Activated naive CD4-positive, alpha-beta T cell treated with anti-CD3 and anti-CD28 coated beads, Interleukin-2, amount 50 U/mL, for 24 hours (primary cell): ENCODE measurements around the gene HOXD12.

ENCODE experiments used
- H3K27ac Mint-ChIP-seq: one replicate; pipeline ENCODE4 v1.8.0; 2021; ENCODE audit warnings: mild to moderate bottlenecking, mixed read lengths
- H3K27me3 Mint-ChIP-seq: one replicate; pipeline ENCODE4 v1.8.0; 2021; ENCODE audit warnings: mixed read lengths
- H3K36me3 Mint-ChIP-seq: one replicate; pipeline ENCODE4 v1.8.0; 2021; ENCODE audit warnings: mixed read lengths
- H3K4me1 Mint-ChIP-seq: one replicate; pipeline ENCODE4 v1.8.0; 2021; ENCODE audit warnings: mixed read lengths
- H3K4me3 Mint-ChIP-seq: one replicate; pipeline ENCODE4 v1.8.0; 2021; ENCODE audit warnings: mild to moderate bottlenecking, mixed read lengths
- H3K9me3 Mint-ChIP-seq: one replicate; pipeline ENCODE4 v1.8.0; 2021; ENCODE audit warnings: mixed read lengths

HOXD12 gene

GRCh38 chr2:176078541-176079284 lies 20.9 kb upstream of the HOXD12 start:
- H3K27me3 Mint-ChIP-seq: peaks cover 63% of the 10 kb centered on the region
- H3K4me1 Mint-ChIP-seq: peaks cover 6% of the 10 kb centered on the region
- H3K4me3 Mint-ChIP-seq: no peak overlapping the region
- H3K9me3 Mint-ChIP-seq: peaks cover 21% of the 10 kb centered on the region
- H3K27ac Mint-ChIP-seq: peak overlapping the region; percentile 82
- H3K36me3 Mint-ChIP-seq: peaks cover 23% of the 10 kb centered on the region

- Mint-ChIP-seq H3K36me3 (peaks cover 23% of the 10 kb centered on the region), H3K27ac (peak overlapping the region; percentile 78), H3K9me3 (peaks cover 25% of the 10 kb centered on the region), H3K4me1 (peaks cover 6% of the 10 kb centered on the region), H3K4me3 (peak overlapping the region; percentile 11), H3K27me3 (peaks cover 66% of the 10 kb centered on the region)
Measured at GRCh38 chr2:176079285-176079830, 20.2 kb upstream of the HOXD12 start.

GRCh38 chr2:176079831-176080539 lies 19.6 kb upstream of the HOXD12 start:
- H3K27me3 Mint-ChIP-seq: peaks cover 67% of the 10 kb centered on the region
- peaks cover 25% of the 10 kb centered on the region for H3K36me3 Mint-ChIP-seq
- peak overlapping the region; percentile 78 for H3K27ac Mint-ChIP-seq

GRCh38 chr2:176080540-176081375 lies 18.8 kb upstream of the HOXD12 start:
- Mint-ChIP-seq H3K27ac (peak overlapping the region; percentile 90), H3K4me3 (peak overlapping the region; percentile 39), H3K9me3 (peaks cover 22% of the 10 kb centered on the region), H3K4me1 (peaks cover 6% of the 10 kb centered on the region), H3K36me3 (peaks cover 24% of the 10 kb centered on the region), H3K27me3 (peaks cover 67% of the 10 kb centered on the region)

More at GRCh38 chr2:176079831-176080539, 19.6 kb upstream of the HOXD12 start:
- Mint-ChIP-seq H3K4me3 (no peak overlapping the region), H3K4me1 (peaks cover 6% of the 10 kb centered on the region), H3K9me3 (peaks cover 25% of the 10 kb centered on the region)

GRCh38 chr2:176081376-176081836 lies 18.2 kb upstream of the HOXD12 start:
- peak overlapping the region; percentile 90 for H3K27ac Mint-ChIP-seq
- H3K4me3 Mint-ChIP-seq: peak overlapping the region; percentile 39
- peaks cover 25% of the 10 kb centered on the region for H3K36me3 Mint-ChIP-seq
- H3K9me3 Mint-ChIP-seq: peaks cover 16% of the 10 kb centered on the region
- H3K27me3 Mint-ChIP-seq: peaks cover 65% of the 10 kb centered on the region
- H3K4me1 Mint-ChIP-seq: peaks cover 6% of the 10 kb centered on the region

- no peak overlapping the region for H3K4me3 Mint-ChIP-seq
- H3K4me1 Mint-ChIP-seq: peaks cover 6% of the 10 kb centered on the region
- H3K27ac Mint-ChIP-seq: peak overlapping the region; percentile 90
- peaks cover 15% of the 10 kb centered on the region for H3K9me3 Mint-ChIP-seq
- peaks cover 26% of the 10 kb centered on the region for H3K36me3 Mint-ChIP-seq
- peaks cover 67% of the 10 kb centered on the region for H3K27me3 Mint-ChIP-seq
Measured at GRCh38 chr2:176081837-176082524, 17.6 kb upstream of the HOXD12 start.

- Mint-ChIP-seq H3K4me1 (peaks cover 6% of the 10 kb centered on the region), H3K27ac (no peak overlapping the region), H3K4me3 (no peak overlapping the region), H3K27me3 (peaks cover 67% of the 10 kb centered on the region), H3K9me3 (peaks cover 16% of the 10 kb centered on the region), H3K36me3 (peaks cover 26% of the 10 kb centered on the region)
Measured at GRCh38 chr2:176082525-176082823, 17.1 kb upstream of the HOXD12 start.

- peaks cover 26% of the 10 kb centered on the region for H3K36me3 Mint-ChIP-seq
- no peak overlapping the region for H3K4me3 Mint-ChIP-seq
- peaks cover 66% of the 10 kb centered on the region for H3K27me3 Mint-ChIP-seq
- H3K27ac Mint-ChIP-seq: peak overlapping the region; percentile 89
- peaks cover 6% of the 10 kb centered on the region for H3K4me1 Mint-ChIP-seq
- peaks cover 16% of the 10 kb centered on the region for H3K9me3 Mint-ChIP-seq
Measured at GRCh38 chr2:176082824-176083751, 16.5 kb upstream of the HOXD12 start.

- peaks cover 21% of the 10 kb centered on the region for H3K36me3 Mint-ChIP-seq
- H3K27me3 Mint-ChIP-seq: peaks cover 63% of the 10 kb centered on the region
- peaks cover 11% of the 10 kb centered on the region for H3K9me3 Mint-ChIP-seq
- H3K27ac Mint-ChIP-seq: peak within 1 kb of the TSS; percentile 89
- H3K4me3 Mint-ChIP-seq: no peak within 1 kb of the TSS
- H3K4me1 Mint-ChIP-seq: peaks cover 6% of the 10 kb centered on the region
Measured at GRCh38 chr2:176083796-176084261, 15.8 kb upstream of the HOXD12 start, which contains the start of gene EVX2. Gene EVX2, minus strand, starts transcription at chr2:176083962. Its CDS starts 186 bp downstream, at chr2:176083776.

- Mint-ChIP-seq H3K4me3 (no peak overlapping the region), H3K9me3 (peaks cover 11% of the 10 kb centered on the region), H3K27me3 (peaks cover 60% of the 10 kb centered on the region), H3K4me1 (no peaks in the 10 kb centered on the region), H3K27ac (peak overlapping the region; percentile 62), H3K36me3 (peaks cover 14% of the 10 kb centered on the region)
Measured at GRCh38 chr2:176084611-176085119, 14.9 kb upstream of the HOXD12 start.

- peaks cover 11% of the 10 kb centered on the region for H3K9me3 Mint-ChIP-seq
- no peaks in the 10 kb centered on the region for H3K4me1 Mint-ChIP-seq
- H3K36me3 Mint-ChIP-seq: peaks cover 14% of the 10 kb centered on the region
- H3K4me3 Mint-ChIP-seq: no peak overlapping the region
- no peak overlapping the region for H3K27ac Mint-ChIP-seq
- H3K27me3 Mint-ChIP-seq: peaks cover 63% of the 10 kb centered on the region
Measured at GRCh38 chr2:176085120-176085788, 14.3 kb upstream of the HOXD12 start.

- Mint-ChIP-seq H3K4me3 (no peak overlapping the region), H3K4me1 (no peaks in the 10 kb centered on the region), H3K9me3 (peaks cover 11% of the 10 kb centered on the region), H3K36me3 (peaks cover 16% of the 10 kb centered on the region), H3K27ac (peak overlapping the region; percentile 46), H3K27me3 (peaks cover 68% of the 10 kb centered on the region)
Measured at GRCh38 chr2:176085861-176086771, 13.5 kb upstream of the HOXD12 start.
